GM12872 (cell line): ENCODE data around the gene ATF7.
A peak's percentile ranks its signal among the peaks of the same experiment; 100 is the strongest.

Experiments used
- TF ChIP-seq, protein P1 (sequence below): IDR thresholded peaks from 3 replicates; pipeline ENCODE4 v1.5.1; 2011; ENCODE audit warnings: low read depth, mild to moderate bottlenecking, low read length, moderate library complexity; ENCODE audit not compliant: insufficient read depth

The ATF7 gene

DNA sequence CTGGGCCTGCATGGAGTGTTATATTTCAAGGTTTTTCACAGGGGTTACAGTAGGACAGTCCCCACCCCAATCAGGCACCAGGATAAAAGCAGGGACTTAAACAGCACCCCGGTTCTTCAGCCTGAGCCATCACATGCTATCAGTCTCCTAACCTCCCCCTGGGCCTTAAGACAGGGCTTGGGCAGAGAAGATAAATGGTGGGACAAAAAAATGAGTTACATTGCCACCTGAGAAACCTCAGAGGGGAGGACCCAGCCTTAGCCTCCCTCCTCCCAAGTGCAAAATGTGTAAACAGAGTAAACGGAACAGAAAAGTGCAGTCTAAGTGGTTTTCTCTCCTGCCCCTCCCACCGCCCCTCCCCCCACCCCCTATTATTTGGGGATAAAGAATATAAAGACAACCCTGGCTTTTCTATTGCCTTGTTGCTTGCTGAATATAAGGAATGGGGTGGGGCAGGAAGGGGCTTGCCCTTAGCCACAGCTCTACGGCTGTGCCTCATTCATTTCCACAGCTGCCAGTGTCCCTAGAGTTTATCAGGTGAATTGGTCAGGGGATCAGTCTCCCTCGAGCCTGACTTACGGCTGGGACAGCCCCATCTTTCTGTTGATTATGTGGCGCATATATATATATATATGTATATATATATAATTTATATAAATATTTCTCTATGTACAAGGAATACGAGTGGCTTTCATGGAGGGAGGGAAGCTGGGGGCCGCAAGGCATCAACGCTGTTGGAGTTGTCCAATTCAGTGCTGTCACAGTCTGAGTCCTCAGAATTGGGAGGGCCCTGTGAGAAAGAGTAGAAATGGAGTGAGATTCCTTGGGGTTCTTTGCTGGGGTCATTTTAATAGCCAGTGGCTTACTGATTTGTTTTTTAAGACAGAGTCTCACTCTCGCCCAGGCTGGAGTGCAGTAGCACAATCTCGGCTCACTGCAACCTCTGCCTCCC, 145.4 kb downstream of the ATF7 start:
- TF ChIP-seq, protein P1, sequence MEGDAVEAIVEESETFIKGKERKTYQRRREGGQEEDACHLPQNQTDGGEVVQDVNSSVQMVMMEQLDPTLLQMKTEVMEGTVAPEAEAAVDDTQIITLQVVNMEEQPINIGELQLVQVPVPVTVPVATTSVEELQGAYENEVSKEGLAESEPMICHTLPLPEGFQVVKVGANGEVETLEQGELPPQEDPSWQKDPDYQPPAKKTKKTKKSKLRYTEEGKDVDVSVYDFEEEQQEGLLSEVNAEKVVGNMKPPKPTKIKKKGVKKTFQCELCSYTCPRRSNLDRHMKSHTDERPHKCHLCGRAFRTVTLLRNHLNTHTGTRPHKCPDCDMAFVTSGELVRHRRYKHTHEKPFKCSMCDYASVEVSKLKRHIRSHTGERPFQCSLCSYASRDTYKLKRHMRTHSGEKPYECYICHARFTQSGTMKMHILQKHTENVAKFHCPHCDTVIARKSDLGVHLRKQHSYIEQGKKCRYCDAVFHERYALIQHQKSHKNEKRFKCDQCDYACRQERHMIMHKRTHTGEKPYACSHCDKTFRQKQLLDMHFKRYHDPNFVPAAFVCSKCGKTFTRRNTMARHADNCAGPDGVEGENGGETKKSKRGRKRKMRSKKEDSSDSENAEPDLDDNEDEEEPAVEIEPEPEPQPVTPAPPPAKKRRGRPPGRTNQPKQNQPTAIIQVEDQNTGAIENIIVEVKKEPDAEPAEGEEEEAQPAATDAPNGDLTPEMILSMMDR = no peak

DNA sequence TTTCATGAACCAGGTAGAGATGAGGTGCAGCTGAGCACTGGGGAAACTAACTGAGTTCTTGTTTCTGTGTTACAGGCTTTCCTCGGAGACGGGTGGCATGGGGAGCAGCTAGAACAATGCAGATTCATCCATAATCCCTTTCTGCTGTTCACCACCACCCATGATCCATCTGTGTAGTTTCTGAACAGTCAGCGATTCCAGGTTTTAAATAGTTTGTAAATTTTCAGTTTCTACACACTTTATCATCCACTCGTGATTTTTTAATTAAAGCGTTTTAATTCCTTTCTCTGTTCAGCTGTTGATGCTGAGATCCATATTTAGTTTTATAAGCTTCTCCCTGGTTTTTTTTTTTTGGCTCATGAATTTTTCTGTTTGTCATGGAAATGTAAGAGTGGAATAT, 146.9 kb downstream of the ATF7 start:
- TF ChIP-seq, protein P1 = no peak

DNA sequence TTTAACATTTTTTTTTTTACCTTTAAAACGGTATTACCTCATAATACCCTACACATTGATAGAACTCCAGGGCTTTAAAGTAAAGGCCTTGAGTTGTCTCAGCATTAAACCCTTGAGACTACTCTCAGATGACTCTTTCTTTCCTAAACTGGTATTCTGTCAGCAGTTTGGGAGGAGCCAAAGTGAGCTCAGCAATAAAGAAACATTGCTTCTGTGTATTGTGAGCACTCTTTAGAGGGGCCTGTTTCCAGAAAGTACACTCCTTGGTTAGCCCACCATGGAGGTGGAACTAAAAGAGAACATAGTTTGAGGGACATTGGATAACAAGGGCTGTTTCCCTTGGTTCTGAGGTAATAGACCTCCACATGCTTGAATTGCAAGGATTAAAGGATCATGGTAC, 147.3 kb downstream of the ATF7 start:
- TF ChIP-seq, protein P1 = no peak

DNA sequence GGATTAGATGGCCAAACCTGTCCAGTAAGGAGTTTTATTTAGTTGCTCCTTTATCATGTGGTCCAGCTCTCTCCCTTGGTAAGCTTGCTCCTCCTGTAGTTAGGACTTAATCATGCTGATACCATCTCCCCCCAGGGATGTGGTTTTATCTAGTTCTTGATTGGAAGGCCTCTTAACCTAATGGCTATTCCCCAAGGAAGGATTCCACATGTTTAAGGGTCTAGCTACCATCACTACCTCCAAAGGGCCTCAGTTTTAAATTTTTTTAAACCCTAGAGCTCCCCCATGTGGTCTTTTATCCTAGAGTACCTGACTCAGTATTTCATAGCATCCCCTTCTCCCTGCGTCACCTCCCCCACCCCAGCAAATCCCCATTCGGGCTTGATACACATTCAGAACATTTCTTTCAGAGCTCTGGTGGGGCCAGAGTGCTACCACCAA, 149.4 kb downstream of the ATF7 start:
- TF ChIP-seq, protein P1 = peak; percentile 37; the same call in 2 of the 3 replicates

DNA sequence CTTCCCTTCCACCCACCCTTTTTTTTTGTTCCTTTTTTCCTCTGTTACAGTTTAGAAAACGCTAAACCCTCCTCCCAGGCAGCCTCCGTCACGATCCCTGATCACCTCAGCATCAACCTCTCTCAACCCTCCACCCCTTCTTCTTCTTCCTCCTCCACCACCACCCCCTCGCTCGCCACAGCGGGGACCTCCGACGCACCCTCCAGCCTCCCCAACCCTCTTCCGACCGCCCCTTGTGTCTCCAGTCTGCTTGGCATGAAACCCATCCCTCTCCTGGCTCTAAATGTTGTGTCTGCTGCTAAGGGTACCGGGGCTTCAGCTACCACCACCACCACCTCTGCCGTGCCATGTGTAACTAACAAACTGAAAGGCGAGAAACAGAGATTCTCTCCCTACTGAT, 151.4 kb downstream of the ATF7 start:
- TF ChIP-seq, protein P1 = no peak

DNA sequence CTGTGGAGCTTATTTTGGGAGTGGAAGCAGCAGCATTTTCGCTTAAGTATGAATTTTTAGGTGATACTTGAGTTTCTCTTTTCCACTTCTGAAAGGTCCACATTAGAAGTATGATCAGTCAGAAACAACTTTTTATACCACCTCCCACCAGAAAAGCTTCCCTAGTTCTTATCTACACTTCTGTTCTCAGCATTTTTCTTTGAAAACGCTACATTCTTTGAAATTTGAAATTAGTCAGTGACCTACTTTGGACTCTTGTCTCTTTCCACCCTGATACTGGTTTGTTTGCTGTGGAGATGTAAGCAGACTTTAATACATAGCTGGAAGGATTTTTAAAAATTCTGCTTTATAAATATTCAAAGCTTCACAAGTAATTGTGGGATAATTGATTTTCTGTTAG, 152.1 kb downstream of the ATF7 start:
- TF ChIP-seq, protein P1 = no peak

DNA sequence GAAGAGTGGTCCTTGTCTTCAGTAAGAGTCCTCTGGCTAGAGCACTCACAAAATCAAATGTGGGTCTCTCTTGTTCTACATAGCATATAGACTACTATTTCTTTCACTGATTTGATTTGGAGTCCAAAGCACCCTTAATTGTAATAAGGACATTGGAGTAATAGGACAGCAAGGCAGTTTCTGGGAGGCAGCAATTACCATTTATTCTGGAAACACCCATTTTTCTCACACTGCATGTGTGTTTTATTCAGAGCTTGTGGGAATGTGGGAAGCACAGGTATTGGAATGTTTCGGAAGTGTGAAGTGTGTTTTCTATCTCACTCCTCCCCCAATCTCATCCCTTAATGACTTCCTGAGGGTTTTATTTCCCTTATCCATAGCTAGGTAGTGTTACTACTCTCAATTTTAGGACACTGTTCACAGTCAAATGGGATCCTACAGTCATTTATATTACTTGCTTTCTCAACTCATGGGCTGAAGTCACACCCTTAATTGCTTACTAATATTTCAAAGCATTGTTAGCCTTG, 154.1 kb downstream of the ATF7 start:
- TF ChIP-seq, protein P1 = no peak
